ENCODE data around the gene TSPEAR. TPM values are rescaled to one million over a fixed set of nuclear protein-coding genes. Genes with fewer than 3 reads are reported as not detected.
"Not testable (repeated sequence)": the region's sequence is repeated elsewhere in the genome, so short reads cannot be mapped to it uniquely, and the experiment has no call there.

The TSPEAR gene
- total RNA-seq, 2 donors from 2014 or later = not detected

- H3K36me3 ChIP-seq = no peaks in the 10 kb centered on the region
- H3K4me1 ChIP-seq = no peaks in the 10 kb centered on the region
- H3K27ac ChIP-seq = no peak overlapping the region
- no peaks in the 10 kb centered on the region for H3K27me3 ChIP-seq
- H3K9me3 ChIP-seq = peaks cover 0 to 4% of the 10 kb centered on the region in 2 donors
- no peak for TF ChIP-seq CTCF (IDR thresholded peaks at IDR 0.05)
- H3K4me3 ChIP-seq = no peak overlapping the region
- no peak for DNase-seq (ENCODE audit: low spot score)
Observed at GRCh38 chr21:44596068-44596725, 115.2 kb downstream of the TSPEAR start.

GRCh38 chr21:44595524-44595923 is 115.8 kb downstream of the TSPEAR start:
- Histone ChIP-seq H3K4me1 (no peaks in the 10 kb centered on the region), H3K36me3 (no peaks in the 10 kb centered on the region), H3K9me3 (peaks cover 0 to 4% of the 10 kb centered on the region in 2 donors), H3K4me3 (no peak overlapping the region), H3K27me3 (no peaks in the 10 kb centered on the region), H3K27ac (no peak overlapping the region)
- TF ChIP-seq CTCF (IDR thresholded peaks at IDR 0.05) = no peak
- no peak for DNase-seq (ENCODE audit: low spot score)

GRCh38 chr21:44594406-44594916 is 116.9 kb downstream of the TSPEAR start:
- H3K4me3 ChIP-seq = no peak overlapping the region
- TF ChIP-seq CTCF (IDR thresholded peaks at IDR 0.05) = no peak
- peak; percentile 30 for DNase-seq (ENCODE audit: low spot score)
- H3K9me3 ChIP-seq = peaks cover 0 to 4% of the 10 kb centered on the region in 2 donors
- no peaks in the 10 kb centered on the region for H3K36me3 ChIP-seq
- H3K27ac ChIP-seq = no peak overlapping the region
- no peaks in the 10 kb centered on the region for H3K27me3 ChIP-seq
- H3K4me1 ChIP-seq = no peaks in the 10 kb centered on the region

- H3K27ac ChIP-seq = no peak overlapping the region
- H3K4me3 ChIP-seq = no peak overlapping the region
- H3K36me3 ChIP-seq = no peaks in the 10 kb centered on the region
- H3K4me1 ChIP-seq = no peaks in the 10 kb centered on the region
- peaks cover 0 to 2% of the 10 kb centered on the region in 2 donors for H3K9me3 ChIP-seq
- H3K27me3 ChIP-seq = no peaks in the 10 kb centered on the region
- TF ChIP-seq CTCF (IDR thresholded peaks at IDR 0.05) = no peak
- peak; percentile 48 for DNase-seq (ENCODE audit: low spot score)
Observed at GRCh38 chr21:44593598-44594405, 117.6 kb downstream of the TSPEAR start.

GRCh38 chr21:44592446-44593311 is 118.7 kb downstream of the TSPEAR start, which contains the start of gene KRTAP10-6:
Gene KRTAP10-6 (minus strand): TSS chr21:44592505. CDS start chr21:44592484, 21 bp downstream.
- Histone ChIP-seq H3K4me3 (no peak within 1 kb of the TSS), H3K9me3 (no peaks in the 10 kb centered on the region), H3K27me3 (no peaks in the 10 kb centered on the region), H3K27ac (no peak within 1 kb of the TSS), H3K36me3 (no peaks in the 10 kb centered on the region), H3K4me1 (no peaks in the 10 kb centered on the region)
- DNase-seq (ENCODE audit: low spot score) = peak; percentile 50
- no peak for TF ChIP-seq CTCF (IDR thresholded peaks at IDR 0.05)

GRCh38 chr21:44591801-44592130 is 119.6 kb downstream of the TSPEAR start:
- H3K4me1 ChIP-seq; DNase-seq (ENCODE audit: low spot score); H3K36me3 ChIP-seq; H3K9me3 ChIP-seq; H3K4me3 ChIP-seq; H3K27ac ChIP-seq; H3K27me3 ChIP-seq: not testable (repeated sequence)

- H3K9me3 ChIP-seq; H3K4me3 ChIP-seq; DNase-seq (ENCODE audit: low spot score); H3K36me3 ChIP-seq; H3K27me3 ChIP-seq; H3K27ac ChIP-seq; H3K4me1 ChIP-seq: not testable (repeated sequence)
Observed at GRCh38 chr21:44590897-44591800, 120.2 kb downstream of the TSPEAR start.

All from right atrium auricular region (tissue), 2 donors.